Activated B cell treated with CpG ODN at 0.5 μM for 24 hours (primary cell): ENCODE data around the gene FGFRL1. TPM values are rescaled to one million over a fixed set of nuclear protein-coding genes. Genes with fewer than 3 reads are reported as not detected.

Experiments used
- ATAC-seq: fragments of 200-7000 bp; cut with Tn5 transposase; one replicate; pipeline ENCODE4 v1.10.0; 2021; ENCODE audit warnings: low read depth, mild to moderate bottlenecking, moderate library complexity
- CTCF ChIA-PET: fragments of 350-600 bp; sonication (Branson Sonifier 250); formaldehyde crosslinking; loops from one replicate; lab custom pipeline; 2021; ENCODE audit warnings: antibody characterized with exemption; lab: Charles Lee
- POLR2A ChIA-PET: fragments of 350-600 bp; sonication (Branson Sonifier 250); formaldehyde crosslinking; loops from one replicate; lab custom pipeline; 2021; ENCODE audit warnings: antibody characterized with exemption; lab: Charles Lee
- DNase-seq: peaks from one replicate; pipeline ENCODE4 v3.0.0; 2022
- H3K27ac Mint-ChIP-seq: one replicate; pipeline ENCODE4 v1.8.0; 2020; ENCODE audit warnings: mixed read lengths
- H3K27me3 Mint-ChIP-seq: one replicate; pipeline ENCODE4 v1.8.0; 2021; ENCODE audit warnings: mixed read lengths
- H3K36me3 Mint-ChIP-seq: one replicate; pipeline ENCODE4 v1.8.0; 2021; ENCODE audit warnings: low read depth, mixed read lengths
- H3K4me1 Mint-ChIP-seq: one replicate; pipeline ENCODE4 v1.8.0; 2021; ENCODE audit warnings: mixed read lengths
- H3K4me3 Mint-ChIP-seq: one replicate; pipeline ENCODE4 v1.8.0; 2020; ENCODE audit warnings: mild to moderate bottlenecking, mixed read lengths
- H3K9me3 Mint-ChIP-seq: one replicate; pipeline ENCODE4 v1.8.0; 2020; ENCODE audit warnings: mixed read lengths
- intact Hi-C: fragments of 100-400 bp; cut with micrococcal nuclease; formaldehyde crosslinking; loops from one replicate; pipeline ENCODE4 v1.15.1; 2024
- total RNA-seq: library from RNA; stranded (reverse); gene quantifications from 2 replicates; pipeline ENCODE4 v1.2.3, GENCODE V29; 2022
- TF ChIP-seq, protein P1 (sequence below): fragments of 200-600 bp; IDR thresholded peaks from one replicate; pipeline ENCODE4 v1.8.0; 2022; ENCODE audit warnings: antibody characterized with exemption, mild to moderate bottlenecking

FGFRL1 gene
- total RNA-seq, 1 donor from 2014 or later, result 5.6 TPM

DNA sequence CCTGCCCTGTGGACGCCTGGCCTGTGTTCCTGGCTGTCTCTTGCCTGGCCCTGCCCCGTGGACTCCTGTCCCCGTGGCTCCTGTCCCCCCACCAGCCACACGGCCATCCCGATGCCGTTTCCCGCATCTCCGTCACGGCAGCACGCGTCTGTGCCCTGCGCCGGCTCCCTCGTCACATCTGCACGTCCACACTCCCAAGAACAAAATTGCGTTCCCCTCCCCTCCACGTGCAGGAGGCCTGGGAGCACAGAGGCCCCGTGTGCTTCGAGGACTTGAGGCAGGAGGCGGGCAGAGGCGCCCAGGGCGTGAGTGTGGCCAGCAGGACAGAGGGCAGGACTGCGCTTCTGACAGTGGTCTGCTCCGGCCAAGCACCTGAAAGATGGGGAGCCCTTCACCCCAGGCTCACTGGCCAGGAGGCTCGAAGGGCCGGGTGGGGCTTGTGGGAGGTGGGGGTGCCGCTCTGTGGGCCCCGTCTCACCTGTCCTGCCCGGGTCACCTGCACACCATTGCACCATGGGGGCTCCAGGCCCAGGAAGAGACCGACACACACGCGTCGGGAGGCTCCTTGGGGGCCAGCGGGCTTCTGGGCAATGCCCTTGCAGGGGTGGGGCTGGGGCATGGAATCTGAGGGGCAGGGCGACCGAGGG lies 17.3 kb downstream of the FGFRL1 start:
- Mint-ChIP-seq H3K27me3 (no peaks in the 10 kb centered on the region), H3K4me1 (peaks cover 18% of the 10 kb centered on the region), H3K27ac (no peak overlapping the region), H3K9me3 (no peaks in the 10 kb centered on the region), H3K4me3 (no peak overlapping the region), H3K36me3 (peaks cover 7% of the 10 kb centered on the region)
- ChIA-PET POLR2A (no interaction called here), CTCF (no interaction called here)
- DNase-seq (no peak), ATAC-seq (no peak)
- intact Hi-C loops, result no loop called here
- TF ChIP-seq, protein P1, sequence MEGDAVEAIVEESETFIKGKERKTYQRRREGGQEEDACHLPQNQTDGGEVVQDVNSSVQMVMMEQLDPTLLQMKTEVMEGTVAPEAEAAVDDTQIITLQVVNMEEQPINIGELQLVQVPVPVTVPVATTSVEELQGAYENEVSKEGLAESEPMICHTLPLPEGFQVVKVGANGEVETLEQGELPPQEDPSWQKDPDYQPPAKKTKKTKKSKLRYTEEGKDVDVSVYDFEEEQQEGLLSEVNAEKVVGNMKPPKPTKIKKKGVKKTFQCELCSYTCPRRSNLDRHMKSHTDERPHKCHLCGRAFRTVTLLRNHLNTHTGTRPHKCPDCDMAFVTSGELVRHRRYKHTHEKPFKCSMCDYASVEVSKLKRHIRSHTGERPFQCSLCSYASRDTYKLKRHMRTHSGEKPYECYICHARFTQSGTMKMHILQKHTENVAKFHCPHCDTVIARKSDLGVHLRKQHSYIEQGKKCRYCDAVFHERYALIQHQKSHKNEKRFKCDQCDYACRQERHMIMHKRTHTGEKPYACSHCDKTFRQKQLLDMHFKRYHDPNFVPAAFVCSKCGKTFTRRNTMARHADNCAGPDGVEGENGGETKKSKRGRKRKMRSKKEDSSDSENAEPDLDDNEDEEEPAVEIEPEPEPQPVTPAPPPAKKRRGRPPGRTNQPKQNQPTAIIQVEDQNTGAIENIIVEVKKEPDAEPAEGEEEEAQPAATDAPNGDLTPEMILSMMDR, result no peak

DNA sequence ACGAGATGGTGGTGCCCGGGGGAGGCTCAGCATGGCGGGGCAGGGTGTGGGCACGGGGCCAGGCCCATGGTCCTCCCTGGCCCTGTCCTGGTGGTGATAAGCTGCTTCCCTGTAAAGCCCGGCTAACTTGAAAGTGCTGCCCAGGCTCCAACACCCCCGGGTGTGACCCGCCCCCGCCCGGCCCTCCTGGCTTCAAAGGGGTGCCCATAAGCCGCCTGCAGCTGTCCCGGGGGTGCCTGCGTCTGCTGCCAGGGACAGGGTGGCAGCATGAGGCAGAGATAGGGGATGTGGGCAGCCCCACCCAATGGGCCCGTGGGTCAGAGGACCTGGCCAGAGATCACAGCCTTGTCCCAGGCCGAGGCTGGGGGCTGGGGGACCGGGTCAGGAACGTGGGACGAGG lies 18.1 kb downstream of the FGFRL1 start:
- intact Hi-C loops, result no loop called here
- Mint-ChIP-seq H3K27ac (no peak overlapping the region), H3K9me3 (no peaks in the 10 kb centered on the region), H3K27me3 (no peaks in the 10 kb centered on the region), H3K36me3 (peaks cover 7% of the 10 kb centered on the region), H3K4me1 (peaks cover 18% of the 10 kb centered on the region), H3K4me3 (no peak overlapping the region)
- ChIA-PET CTCF (no interaction called here), POLR2A (no interaction called here)
- DNase-seq (no peak), ATAC-seq (no peak)
- TF ChIP-seq, protein P1, result no peak

DNA sequence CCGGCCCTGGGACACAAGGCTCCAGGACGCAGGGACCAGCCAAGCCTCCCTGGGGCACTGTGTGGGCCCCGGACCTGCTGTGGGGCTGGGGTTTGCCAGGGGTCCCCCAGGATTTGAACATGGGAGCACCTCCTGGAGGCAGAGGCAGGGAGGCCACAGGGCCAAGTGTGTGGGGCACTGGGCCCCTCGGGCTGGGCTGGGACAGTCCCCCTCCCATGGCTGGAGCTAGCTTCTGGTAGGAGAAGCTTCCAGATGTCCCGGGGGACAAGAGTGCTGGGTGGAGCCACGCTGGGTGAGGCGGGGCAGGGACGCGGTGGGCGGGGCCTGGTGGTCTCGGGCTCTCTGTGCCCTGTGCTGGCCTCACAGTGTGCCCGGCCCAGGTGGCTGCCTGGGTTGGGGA lies 18.6 kb downstream of the FGFRL1 start:
- ChIA-PET CTCF (no interaction called here), POLR2A (no interaction called here)
- Mint-ChIP-seq H3K27ac (no peak overlapping the region), H3K9me3 (no peaks in the 10 kb centered on the region), H3K4me3 (no peak overlapping the region), H3K4me1 (peaks cover 18% of the 10 kb centered on the region), H3K27me3 (no peaks in the 10 kb centered on the region), H3K36me3 (peaks cover 6% of the 10 kb centered on the region)
- intact Hi-C loops, result no loop called here
- no peak for ATAC-seq
- DNase-seq, result no peak
- TF ChIP-seq, protein P1, result no peak

DNA sequence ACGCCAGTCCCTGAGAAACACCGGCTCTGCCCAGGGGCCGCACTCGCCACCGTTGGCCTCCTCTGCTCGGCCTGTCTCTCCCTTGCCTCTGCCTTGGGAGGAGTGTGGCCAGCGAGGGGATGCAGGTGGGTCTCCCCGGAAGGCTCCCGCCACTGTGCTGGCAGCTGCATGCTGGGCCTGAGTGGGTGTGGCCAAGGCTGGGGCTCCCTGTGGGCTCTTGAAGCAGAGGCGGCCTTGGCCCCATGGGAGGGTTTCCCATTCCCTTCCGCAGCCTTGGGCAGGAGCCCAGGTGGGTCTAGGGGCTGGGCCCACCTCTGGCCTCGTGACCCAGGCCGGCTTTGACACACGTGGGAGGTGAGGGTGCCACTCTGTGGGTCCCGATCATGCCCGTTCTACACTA lies 19.1 kb downstream of the FGFRL1 start:
- Mint-ChIP-seq H3K4me3 (no peak overlapping the region), H3K4me1 (peaks cover 13% of the 10 kb centered on the region), H3K9me3 (no peaks in the 10 kb centered on the region), H3K27ac (no peak overlapping the region), H3K27me3 (no peaks in the 10 kb centered on the region), H3K36me3 (peaks cover 1% of the 10 kb centered on the region)
- ChIA-PET CTCF (no interaction called here), POLR2A (interaction anchor here (1.0 kb wide), 1 partner anchor 9 kb away, joined by 3 read pairs; no protein-coding TSS in a partner anchor)
- TF ChIP-seq, protein P1, result no peak
- DNase-seq (no peak), ATAC-seq (no peak)
- intact Hi-C loops, result no loop called here

DNA sequence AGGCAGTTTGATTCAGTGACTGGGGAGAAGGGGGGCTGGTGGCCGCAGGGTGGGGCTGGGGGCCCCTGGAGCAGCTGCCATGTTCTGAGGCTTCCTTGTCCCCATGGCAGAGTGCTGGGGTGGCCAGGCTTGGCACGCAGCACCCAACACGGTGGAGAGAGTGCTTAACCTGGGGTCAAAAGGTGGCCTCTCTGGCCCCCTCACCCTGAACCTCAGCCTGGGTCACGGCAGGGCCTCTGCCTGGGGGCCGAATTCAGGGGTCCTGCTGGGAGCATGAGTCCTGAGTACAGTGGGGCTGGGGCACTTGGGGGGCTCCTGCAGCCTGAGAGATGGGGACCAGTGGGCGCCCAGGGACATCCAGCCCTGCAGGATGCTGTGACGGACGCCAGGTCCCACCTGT lies 19.9 kb downstream of the FGFRL1 start:
- Mint-ChIP-seq H3K4me1 (peaks cover 5% of the 10 kb centered on the region), H3K27me3 (no peaks in the 10 kb centered on the region), H3K9me3 (no peaks in the 10 kb centered on the region), H3K4me3 (no peak overlapping the region), H3K27ac (no peak overlapping the region), H3K36me3 (no peaks in the 10 kb centered on the region)
- CTCF ChIA-PET, result no interaction called here
- TF ChIP-seq, protein P1, result no peak
- POLR2A ChIA-PET, result interaction anchor here (1.0 kb wide), 1 partner anchor 10 kb away, joined by 3 read pairs; no protein-coding TSS in a partner anchor
- DNase-seq (no peak), ATAC-seq (no peak)
- intact Hi-C loops, result no loop called here
